SW 1271 (cell line): ENCODE data around the gene XPC.

Experiments used
- DNase-seq, 2 experiments: peaks; one replicate each; lab custom pipeline; 2025; lab: John Stamatoyannopoulos, UW

Gene XPC

GRCh38 chr3:14206548-14207177 is 28.3 kb upstream of the XPC start:
- DNase-seq: no peak

DNA sequence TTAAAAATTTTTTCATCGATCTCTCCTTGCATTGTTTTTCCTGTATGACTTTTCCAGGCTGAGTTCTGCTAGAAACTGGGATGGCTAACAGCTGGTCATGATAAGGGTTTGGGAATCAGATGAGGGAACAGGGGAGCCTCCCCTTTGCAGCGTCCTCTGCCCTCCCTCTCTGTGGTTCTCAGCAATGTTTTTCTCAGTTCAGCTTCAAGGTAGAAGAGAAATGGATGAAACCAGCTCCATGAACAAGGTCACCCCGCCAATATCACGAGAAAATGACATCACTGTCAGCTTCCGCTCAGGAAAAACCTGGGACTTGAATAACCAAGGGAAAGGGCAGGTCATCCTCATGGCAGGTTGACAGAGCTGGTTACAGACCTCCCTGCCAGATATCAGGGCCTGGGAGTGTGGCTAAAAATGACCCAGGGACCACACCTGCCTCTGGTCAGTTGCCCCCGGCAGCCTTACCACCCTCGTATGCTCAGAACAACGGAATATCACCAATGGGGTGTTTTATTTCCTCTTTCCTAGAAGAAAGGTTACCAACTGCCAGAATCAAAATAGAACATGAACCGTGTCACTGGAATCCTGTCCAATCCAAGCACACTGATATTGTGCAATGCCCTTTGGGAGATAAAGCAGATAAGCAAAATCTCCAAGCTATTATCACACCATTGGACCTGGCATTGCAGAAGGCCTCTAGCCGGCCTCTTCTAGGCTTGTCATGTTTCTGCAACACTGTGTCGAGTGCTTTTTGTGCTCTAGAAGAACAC is 26.3 kb upstream of the XPC start:
- DNase-seq: no peak

DNA sequence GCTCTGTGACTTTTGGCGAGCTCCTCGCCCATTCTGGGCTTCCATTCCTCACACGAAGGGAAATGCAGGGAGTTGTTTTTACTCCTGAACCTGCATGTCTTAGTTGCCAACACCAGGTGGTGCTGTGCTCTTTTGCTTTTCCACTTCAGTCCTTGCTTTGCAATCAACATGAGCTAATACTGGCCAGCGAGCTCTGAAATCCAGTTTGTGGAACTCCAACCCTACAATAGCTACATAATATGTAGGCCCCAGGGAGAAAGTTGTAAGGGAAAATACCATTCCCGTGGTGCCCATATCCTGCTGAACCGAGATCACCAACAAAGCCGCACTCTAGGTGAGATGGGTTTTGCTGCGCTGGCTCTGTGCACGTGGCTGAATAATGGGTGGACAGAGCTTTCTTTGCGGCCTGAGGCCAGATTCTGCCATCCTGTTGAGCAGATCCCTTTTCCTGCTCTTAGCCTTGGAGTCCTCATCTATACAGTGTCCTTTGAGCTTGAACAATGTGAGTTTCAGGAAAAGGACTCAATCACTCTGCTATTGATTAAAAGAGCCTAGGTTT is 25.2 kb upstream of the XPC start:
- DNase-seq: peak; percentile 14 to 68

DNA sequence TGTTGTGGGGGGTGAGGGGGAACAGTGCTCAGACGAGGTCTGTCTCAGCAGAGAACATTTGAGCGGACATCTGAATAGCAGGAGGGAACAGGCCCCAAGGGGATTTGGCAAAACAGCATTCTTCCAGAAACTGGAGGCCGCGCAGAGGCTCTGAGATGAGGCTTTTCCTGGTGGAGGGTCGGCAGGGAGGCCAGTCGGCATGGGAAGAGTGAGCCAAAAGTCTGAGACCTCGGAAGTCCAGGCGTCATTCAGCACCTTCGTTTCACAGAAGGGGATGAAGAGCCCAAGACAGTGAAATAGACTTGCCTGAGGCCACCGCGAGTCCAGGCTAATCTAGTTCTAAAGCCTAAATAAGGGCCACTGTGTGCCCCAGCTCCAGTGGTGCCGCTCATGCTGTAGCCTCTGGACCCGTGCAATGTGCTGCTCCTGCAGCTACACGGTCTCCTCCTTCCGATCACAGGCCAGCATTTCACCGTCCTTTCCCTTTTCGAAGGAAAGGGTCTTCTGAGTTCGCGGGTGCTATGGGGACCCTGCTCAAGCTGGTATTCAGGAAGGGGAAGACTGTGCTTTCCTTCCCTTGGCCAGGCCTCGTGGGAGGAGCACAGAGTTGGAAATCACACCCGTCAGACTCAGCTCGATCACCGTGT is 24.6 kb upstream of the XPC start:
- no peak for DNase-seq

DNA sequence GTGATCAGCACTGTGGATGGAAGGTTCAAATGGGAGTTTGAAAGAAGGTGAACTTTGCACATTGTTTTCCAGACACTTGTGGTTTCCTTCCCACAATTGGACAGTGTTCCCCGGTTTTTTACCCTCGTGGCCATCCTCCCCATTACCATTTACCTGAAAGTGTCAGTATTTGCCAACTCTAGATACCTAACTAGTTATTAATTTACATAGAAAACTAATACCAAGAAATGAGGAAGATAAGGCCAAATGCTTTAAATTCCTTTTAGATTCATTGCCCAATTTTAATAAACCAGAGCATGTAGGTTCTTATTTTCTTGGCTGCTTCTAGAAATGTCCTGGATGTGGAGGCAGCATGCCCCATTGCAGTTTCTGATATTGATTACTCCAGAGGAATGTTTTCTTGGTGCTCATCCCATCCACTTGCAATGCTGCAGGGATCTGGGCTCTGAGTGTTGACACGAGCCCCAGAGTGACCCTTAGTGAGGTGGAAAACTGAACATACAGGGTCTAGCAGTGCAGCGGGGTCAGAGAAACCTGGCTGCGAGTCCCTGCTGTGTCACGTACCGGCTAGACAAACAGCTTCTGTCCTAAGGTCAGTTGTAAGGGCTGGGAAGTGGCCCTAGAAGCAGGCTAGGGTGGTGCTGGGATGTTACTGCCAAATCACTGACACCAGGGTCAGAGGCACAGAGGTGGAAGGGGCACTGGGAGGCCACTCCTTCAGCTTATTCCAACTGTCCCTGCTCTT is 23.7 kb upstream of the XPC start:
- DNase-seq: no peak

DNA sequence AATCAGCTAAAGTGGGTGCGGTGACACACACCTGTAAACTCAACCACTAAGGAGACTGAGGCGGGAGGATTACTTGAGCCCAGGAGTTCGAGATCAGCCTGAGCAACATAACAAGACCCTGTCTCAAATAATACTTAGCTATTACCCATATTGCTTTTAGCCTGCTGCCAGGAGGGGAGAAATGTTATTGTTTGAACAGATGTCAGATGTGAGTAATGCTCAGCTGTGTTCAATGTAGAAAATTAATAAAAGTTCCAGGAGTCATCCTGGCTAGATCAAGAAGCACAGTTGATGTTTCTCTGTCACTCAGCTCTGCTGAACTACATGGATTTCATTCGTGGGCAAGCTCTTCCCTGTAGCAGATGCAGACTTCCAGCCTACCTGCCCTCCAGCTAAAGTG is 22.4 kb upstream of the XPC start:
- DNase-seq: no peak

- DNase-seq: no peak
Observed at GRCh38 chr3:14200276-14200675, 21.9 kb upstream of the XPC start.

DNA sequence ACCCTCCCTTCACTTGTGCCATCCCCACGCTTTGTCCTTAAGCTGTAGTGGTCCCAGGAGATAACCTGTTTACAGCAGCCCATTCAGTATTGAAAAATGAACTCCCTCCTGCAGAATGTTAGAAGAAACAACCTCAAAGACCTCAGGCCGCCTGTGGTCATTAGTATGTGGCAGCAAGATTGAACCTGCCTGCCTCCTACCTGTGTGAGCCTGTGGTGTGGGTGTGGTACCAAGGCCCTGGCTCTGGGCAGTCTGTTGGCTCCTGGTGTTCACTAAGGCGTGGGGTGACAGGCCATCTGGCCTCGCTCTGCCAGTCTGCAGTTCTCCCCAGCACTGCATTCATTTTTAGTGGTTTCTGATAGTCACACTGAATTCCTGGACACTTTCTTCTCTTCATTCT is 21.2 kb upstream of the XPC start:
- DNase-seq: no peak

DNA sequence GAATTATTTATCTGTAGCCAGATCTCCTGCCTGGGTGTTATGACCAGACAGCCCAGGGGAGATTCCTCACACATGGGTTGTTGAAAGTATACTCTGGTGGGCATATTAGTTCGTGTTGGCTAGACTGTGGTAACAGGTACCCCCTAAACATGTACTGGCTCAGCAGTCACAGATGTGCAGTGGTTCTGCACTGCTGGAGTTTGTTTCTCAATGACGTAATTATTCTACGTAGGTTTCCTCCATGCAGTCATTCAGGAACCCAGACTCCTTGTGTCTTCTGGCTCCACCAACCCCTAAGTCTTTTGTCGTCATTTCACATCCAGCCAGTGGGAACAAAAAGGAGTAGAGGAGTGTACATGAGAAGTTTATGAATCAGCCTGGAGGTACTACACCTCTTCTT is 16.5 kb upstream of the XPC start:
- DNase-seq: no peak

- no peak for DNase-seq
Observed at GRCh38 chr3:14188041-14188754, 9.8 kb upstream of the XPC start.

- no peak for DNase-seq
Observed at GRCh38 chr3:14186854-14187458, 8.6 kb upstream of the XPC start.

DNA sequence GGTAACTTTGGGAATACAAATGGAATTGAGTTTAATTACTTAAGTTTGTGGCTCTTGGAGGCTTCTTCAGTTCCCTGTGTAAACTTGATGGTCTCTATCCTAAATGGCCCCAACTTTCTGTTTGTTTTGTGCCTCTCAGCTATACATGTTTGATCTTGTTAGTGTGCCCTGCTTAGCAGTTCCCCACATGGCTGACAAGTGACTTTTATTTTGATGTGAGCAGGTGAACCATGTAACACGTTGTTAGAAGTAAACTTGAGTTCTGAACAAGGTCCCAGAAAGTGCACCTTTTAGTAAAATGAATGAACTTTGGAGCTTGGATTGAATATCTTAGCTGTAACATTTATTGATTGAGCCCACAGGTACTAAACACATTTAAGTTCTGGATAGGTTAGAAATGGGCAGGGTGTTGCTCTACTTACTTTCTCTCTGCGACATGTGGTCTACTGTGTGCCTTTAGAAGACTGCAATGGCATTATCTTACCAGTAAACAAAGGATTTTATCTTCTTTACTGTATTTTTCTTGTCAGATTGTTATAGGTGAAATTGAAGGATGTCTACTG is 4.7 kb upstream of the XPC start:
- DNase-seq: no peak

GRCh38 chr3:14181253-14181652 is 2.9 kb upstream of the XPC start:
- no peak for DNase-seq

GRCh38 chr3:14179795-14180194 is 1.4 kb upstream of the XPC start:
- DNase-seq: no peak

DNA sequence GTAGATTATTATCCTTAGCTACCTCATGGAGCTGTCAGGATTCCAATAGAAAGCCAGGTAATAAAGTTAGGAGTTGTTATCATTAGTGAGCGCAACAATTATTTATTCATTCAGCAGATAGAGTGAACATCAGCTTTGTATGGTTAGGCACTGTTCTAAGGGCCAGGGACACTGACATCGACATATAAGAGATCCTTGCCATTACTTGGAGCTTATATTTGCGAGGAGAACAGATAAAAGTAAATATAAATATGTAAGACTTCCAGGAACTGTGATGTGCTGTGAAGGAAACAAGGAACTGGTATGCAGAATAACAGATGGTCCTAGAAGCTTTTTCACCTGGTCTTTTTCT is 689 bp upstream of the XPC start:
- DNase-seq: no peak

DNA sequence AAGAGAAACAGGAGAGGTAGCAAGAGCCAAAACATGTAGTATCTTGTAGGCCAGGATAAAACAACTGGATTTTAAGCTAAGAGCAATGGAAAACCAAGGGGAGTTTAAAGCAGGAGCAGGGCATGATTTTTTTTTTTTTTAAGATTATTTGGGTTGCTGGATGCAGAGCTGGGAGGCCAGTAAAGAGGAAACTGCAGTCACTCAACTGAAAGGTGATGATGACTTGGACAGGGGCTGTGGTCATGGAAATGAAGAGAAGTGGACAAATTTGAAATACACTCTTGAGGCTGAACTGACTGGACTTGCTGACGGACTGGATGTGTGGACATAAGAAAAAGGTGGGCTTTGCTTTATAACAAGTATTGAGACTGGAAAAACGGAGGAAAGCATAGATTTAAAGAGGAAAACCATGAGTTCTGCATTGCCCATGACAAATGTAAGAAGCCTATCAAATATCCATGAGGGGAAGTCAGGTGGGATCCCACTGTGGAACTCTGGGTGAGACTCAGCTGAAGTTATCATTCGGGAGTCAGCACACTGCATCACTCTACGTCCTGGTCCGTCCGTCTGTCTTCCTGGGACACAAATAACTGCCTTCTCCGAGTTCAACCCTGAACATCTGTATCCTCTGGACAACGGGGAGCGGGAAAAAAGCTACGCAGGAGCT is 688 bp downstream of the XPC start:
- peak in 1 of 2 experiments; percentile 59 for DNase-seq

DNA sequence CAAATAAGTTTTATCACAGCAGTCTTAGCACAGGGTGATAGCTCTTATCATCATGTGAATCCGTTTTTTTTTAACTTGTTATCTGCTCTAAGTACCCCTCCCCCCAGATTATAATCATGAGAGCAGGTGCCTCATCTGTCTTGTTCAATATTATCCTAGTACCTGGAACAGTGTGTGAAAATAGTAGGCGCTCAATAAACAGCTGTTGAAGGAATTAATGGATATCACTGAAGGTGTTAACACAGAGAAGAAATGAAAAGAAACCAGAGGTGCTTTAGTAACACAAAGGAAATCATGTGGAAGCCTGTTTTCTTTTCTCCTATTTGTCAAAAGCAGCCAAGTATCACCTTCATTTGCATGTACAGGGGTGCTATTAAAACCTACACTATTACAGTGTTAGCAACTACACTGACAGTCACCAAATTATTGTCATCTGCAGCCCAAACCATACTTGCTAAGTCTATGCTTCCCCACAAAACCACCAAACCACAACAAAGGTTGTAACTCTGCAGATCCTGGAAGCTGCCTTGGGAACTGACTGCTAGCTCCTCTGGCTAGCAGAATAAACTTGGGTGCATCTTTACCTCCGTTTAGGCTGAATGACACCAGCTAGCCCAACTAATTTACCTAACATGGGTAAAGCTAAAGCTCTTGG is 2.9 kb downstream of the XPC start:
- no peak for DNase-seq

- no peak for DNase-seq
Observed at GRCh38 chr3:14174483-14174882, 3.9 kb downstream of the XPC start.

- DNase-seq: no peak
Observed at GRCh38 chr3:14172496-14172895, 5.9 kb downstream of the XPC start.
